ENCODE data around the gene NKAIN2.

DNA sequence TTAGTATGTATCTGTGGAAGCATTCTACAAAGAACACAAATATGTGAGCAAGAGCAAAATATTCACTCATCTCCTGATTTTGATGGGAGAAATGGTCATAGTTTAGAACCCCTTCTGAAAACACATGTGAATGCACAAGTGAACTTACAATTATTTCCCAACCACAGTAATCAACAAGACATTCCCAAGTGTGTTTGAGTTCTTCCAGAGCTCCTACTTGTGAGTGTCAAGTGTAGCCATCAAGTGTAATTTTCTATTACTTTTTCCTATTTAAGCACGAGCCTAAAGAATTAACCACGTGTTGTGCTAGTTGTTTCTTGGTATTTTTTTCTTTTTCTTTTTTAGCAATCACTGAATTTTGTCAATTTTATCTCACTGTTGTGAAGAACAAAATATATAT is 402.3 kb downstream of the NKAIN2 start:
- TF ChIP-seq, protein P1, sequence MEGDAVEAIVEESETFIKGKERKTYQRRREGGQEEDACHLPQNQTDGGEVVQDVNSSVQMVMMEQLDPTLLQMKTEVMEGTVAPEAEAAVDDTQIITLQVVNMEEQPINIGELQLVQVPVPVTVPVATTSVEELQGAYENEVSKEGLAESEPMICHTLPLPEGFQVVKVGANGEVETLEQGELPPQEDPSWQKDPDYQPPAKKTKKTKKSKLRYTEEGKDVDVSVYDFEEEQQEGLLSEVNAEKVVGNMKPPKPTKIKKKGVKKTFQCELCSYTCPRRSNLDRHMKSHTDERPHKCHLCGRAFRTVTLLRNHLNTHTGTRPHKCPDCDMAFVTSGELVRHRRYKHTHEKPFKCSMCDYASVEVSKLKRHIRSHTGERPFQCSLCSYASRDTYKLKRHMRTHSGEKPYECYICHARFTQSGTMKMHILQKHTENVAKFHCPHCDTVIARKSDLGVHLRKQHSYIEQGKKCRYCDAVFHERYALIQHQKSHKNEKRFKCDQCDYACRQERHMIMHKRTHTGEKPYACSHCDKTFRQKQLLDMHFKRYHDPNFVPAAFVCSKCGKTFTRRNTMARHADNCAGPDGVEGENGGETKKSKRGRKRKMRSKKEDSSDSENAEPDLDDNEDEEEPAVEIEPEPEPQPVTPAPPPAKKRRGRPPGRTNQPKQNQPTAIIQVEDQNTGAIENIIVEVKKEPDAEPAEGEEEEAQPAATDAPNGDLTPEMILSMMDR (IDR thresholded peaks at IDR 0.05): no peak
- TF ChIP-seq ZFX (IDR thresholded peaks at IDR 0.05; ENCODE audit: borderline replicate concordance): no peak

All from 22Rv1 (cell line).